Activated naive CD8-positive, alpha-beta T cell treated with anti-CD3 and anti-CD28 coated beads, Interleukin-2, amount 50 U/mL, for 24 hours (primary cell): ENCODE data around the gene BTBD1.
"Not testable (repeated sequence)": the region's sequence is repeated elsewhere in the genome, so short reads cannot be mapped to it uniquely, and the experiment has no call there.

Experiments used
- ATAC-seq: fragments of 150-1000 bp; cut with Tn5 transposase; one replicate; pipeline ENCODE4 v1.10.0; 2021
- DNase-seq: peaks from one replicate; pipeline ENCODE4 v3.0.0; 2021
- H3K27ac Mint-ChIP-seq: one replicate; pipeline ENCODE4 v1.8.0; 2021; ENCODE audit warnings: mild to moderate bottlenecking, mixed read lengths
- H3K27me3 Mint-ChIP-seq: one replicate; pipeline ENCODE4 v1.8.0; 2021; ENCODE audit warnings: mixed read lengths
- H3K36me3 Mint-ChIP-seq: one replicate; pipeline ENCODE4 v1.8.0; 2021; ENCODE audit warnings: low read depth, mixed read lengths
- H3K4me1 Mint-ChIP-seq: one replicate; pipeline ENCODE4 v1.8.0; 2021; ENCODE audit warnings: mixed read lengths
- H3K4me3 Mint-ChIP-seq: one replicate; pipeline ENCODE4 v1.8.0; 2021; ENCODE audit warnings: mild to moderate bottlenecking, moderate library complexity, mixed read lengths
- H3K9me3 Mint-ChIP-seq: one replicate; pipeline ENCODE4 v1.8.0; 2021; ENCODE audit warnings: mixed read lengths

BTBD1 gene

GRCh38 chr15:83085461-83085860 lies 18.4 kb upstream of the BTBD1 start:
- H3K36me3 Mint-ChIP-seq, H3K4me1 Mint-ChIP-seq, DNase-seq, H3K9me3 Mint-ChIP-seq, ATAC-seq, H3K27ac Mint-ChIP-seq, H3K4me3 Mint-ChIP-seq: not testable (repeated sequence)
- peaks cover 13% of the 10 kb centered on the region for H3K27me3 Mint-ChIP-seq

- ATAC-seq (no peak), DNase-seq (no peak)
- H3K36me3 Mint-ChIP-seq: no peaks in the 10 kb centered on the region
- H3K27ac Mint-ChIP-seq: no peak overlapping the region
- H3K4me3 Mint-ChIP-seq: no peak overlapping the region
- no peaks in the 10 kb centered on the region for H3K9me3 Mint-ChIP-seq
- H3K27me3 Mint-ChIP-seq: peaks cover 35% of the 10 kb centered on the region
- H3K4me1 Mint-ChIP-seq: peaks cover 4% of the 10 kb centered on the region
Measured at GRCh38 chr15:83082730-83083386, 15.8 kb upstream of the BTBD1 start.

- ATAC-seq (peak; percentile 40), DNase-seq (no peak)
- Mint-ChIP-seq H3K9me3 (no peaks in the 10 kb centered on the region), H3K27me3 (peaks cover 37% of the 10 kb centered on the region), H3K4me1 (peaks cover 4% of the 10 kb centered on the region), H3K4me3 (no peak overlapping the region), H3K36me3 (no peaks in the 10 kb centered on the region), H3K27ac (peak overlapping the region; percentile 31)
Measured at GRCh38 chr15:83081256-83082014, 14.4 kb upstream of the BTBD1 start.

- H3K27me3 Mint-ChIP-seq: peaks cover 42% of the 10 kb centered on the region
- peaks cover 9% of the 10 kb centered on the region for H3K9me3 Mint-ChIP-seq
- no peak overlapping the region for H3K4me3 Mint-ChIP-seq
Measured at GRCh38 chr15:83078712-83079111, 11.7 kb upstream of the BTBD1 start.

GRCh38 chr15:83077491-83078230 lies 10.6 kb upstream of the BTBD1 start:
- Mint-ChIP-seq H3K27ac (no peak overlapping the region), H3K27me3 (peaks cover 41% of the 10 kb centered on the region), H3K4me1 (peaks cover 4% of the 10 kb centered on the region), H3K36me3 (peaks cover 3% of the 10 kb centered on the region), H3K4me3 (no peak overlapping the region), H3K9me3 (peaks cover 9% of the 10 kb centered on the region)
- ATAC-seq (no peak), DNase-seq (no peak)

More at GRCh38 chr15:83078712-83079111, 11.7 kb upstream of the BTBD1 start:
- Mint-ChIP-seq H3K4me1 (peaks cover 4% of the 10 kb centered on the region), H3K36me3 (no peaks in the 10 kb centered on the region), H3K27ac (no peak overlapping the region)
- ATAC-seq: no peak
- DNase-seq: no peak

GRCh38 chr15:83069211-83069642 lies 2.2 kb upstream of the BTBD1 start:
- H3K36me3 Mint-ChIP-seq: peaks cover 20% of the 10 kb centered on the region
- ATAC-seq: peak; percentile 1
- peak overlapping the region; percentile 84 for H3K27ac Mint-ChIP-seq
- peaks cover 18% of the 10 kb centered on the region for H3K4me1 Mint-ChIP-seq
- H3K4me3 Mint-ChIP-seq: peak overlapping the region; percentile 38
- not testable (repeated sequence) for H3K9me3 Mint-ChIP-seq, H3K27me3 Mint-ChIP-seq
- peak; percentile 30 for DNase-seq

GRCh38 chr15:83068054-83068453 lies 1.0 kb upstream of the BTBD1 start:
- Mint-ChIP-seq H3K27ac (peak overlapping the region; percentile 68), H3K9me3 (peaks cover 5% of the 10 kb centered on the region), H3K36me3 (peaks cover 17% of the 10 kb centered on the region), H3K4me3 (no peak overlapping the region), H3K4me1 (peaks cover 18% of the 10 kb centered on the region), H3K27me3 (peaks cover 4% of the 10 kb centered on the region)
- DNase-seq (no peak), ATAC-seq (no peak)

- DNase-seq: no peak
- Mint-ChIP-seq H3K27me3 (peaks cover 4% of the 10 kb centered on the region), H3K36me3 (peaks cover 17% of the 10 kb centered on the region), H3K9me3 (peaks cover 5% of the 10 kb centered on the region), H3K4me1 (peaks cover 18% of the 10 kb centered on the region), H3K4me3 (no peak overlapping the region), H3K27ac (peak overlapping the region; percentile 78)
- no peak for ATAC-seq
Measured at GRCh38 chr15:83067638-83067962, 548 bp upstream of the BTBD1 start.

- Mint-ChIP-seq H3K27ac (peak overlapping the region; percentile 85), H3K4me1 (peaks cover 18% of the 10 kb centered on the region), H3K4me3 (no peak overlapping the region), H3K27me3 (peaks cover 1% of the 10 kb centered on the region), H3K36me3 (peaks cover 17% of the 10 kb centered on the region), H3K9me3 (peaks cover 5% of the 10 kb centered on the region)
- DNase-seq: peak; percentile 9
- no peak for ATAC-seq
Measured at GRCh38 chr15:83066034-83066733, 868 bp downstream of the BTBD1 start.

- ATAC-seq: no peak
- Mint-ChIP-seq H3K27ac (peak overlapping the region; percentile 85), H3K36me3 (peaks cover 19% of the 10 kb centered on the region), H3K9me3 (peaks cover 5% of the 10 kb centered on the region), H3K4me1 (peaks cover 19% of the 10 kb centered on the region), H3K4me3 (no peak overlapping the region), H3K27me3 (peaks cover 1% of the 10 kb centered on the region)
- DNase-seq: no peak
Measured at GRCh38 chr15:83065431-83065830, 1.6 kb downstream of the BTBD1 start.

GRCh38 chr15:83064859-83065258 lies 2.2 kb downstream of the BTBD1 start:
- DNase-seq (no peak), ATAC-seq (no peak)
- H3K36me3 Mint-ChIP-seq: peaks cover 19% of the 10 kb centered on the region
- no peak overlapping the region for H3K4me3 Mint-ChIP-seq
- peaks cover 1% of the 10 kb centered on the region for H3K27me3 Mint-ChIP-seq
- peaks cover 5% of the 10 kb centered on the region for H3K9me3 Mint-ChIP-seq
- H3K27ac Mint-ChIP-seq: peak overlapping the region; percentile 1
- peaks cover 19% of the 10 kb centered on the region for H3K4me1 Mint-ChIP-seq

- Mint-ChIP-seq H3K27ac (no peak overlapping the region), H3K4me3 (no peak overlapping the region), H3K9me3 (no peaks in the 10 kb centered on the region), H3K4me1 (peaks cover 16% of the 10 kb centered on the region), H3K27me3 (no peaks in the 10 kb centered on the region), H3K36me3 (peaks cover 21% of the 10 kb centered on the region)
- ATAC-seq (no peak), DNase-seq (no peak)
Measured at GRCh38 chr15:83063551-83063950, 3.5 kb downstream of the BTBD1 start.

- peaks cover 22% of the 10 kb centered on the region for H3K36me3 Mint-ChIP-seq
- H3K9me3 Mint-ChIP-seq: no peaks in the 10 kb centered on the region
- no peaks in the 10 kb centered on the region for H3K27me3 Mint-ChIP-seq
- DNase-seq (no peak), ATAC-seq (no peak)
- no peak overlapping the region for H3K27ac Mint-ChIP-seq
- no peak overlapping the region for H3K4me3 Mint-ChIP-seq
- peaks cover 13% of the 10 kb centered on the region for H3K4me1 Mint-ChIP-seq
Measured at GRCh38 chr15:83062768-83063180, 4.3 kb downstream of the BTBD1 start.

- Mint-ChIP-seq H3K36me3 (peaks cover 26% of the 10 kb centered on the region), H3K27me3 (no peaks in the 10 kb centered on the region), H3K27ac (no peak overlapping the region), H3K4me1 (peaks cover 13% of the 10 kb centered on the region), H3K9me3 (no peaks in the 10 kb centered on the region), H3K4me3 (no peak overlapping the region)
- DNase-seq (no peak), ATAC-seq (no peak)
Measured at GRCh38 chr15:83061680-83062079, 5.4 kb downstream of the BTBD1 start.
